Glutamatergic neuron (in vitro differentiated cells): ENCODE results near the gene HMGA1. TPM values are rescaled to one million over a fixed set of nuclear protein-coding genes. Genes with fewer than 3 reads are reported as not detected.
"Not testable (repeated sequence)": the region's sequence is repeated elsewhere in the genome, so short reads cannot be mapped to it uniquely, and the experiment has no call there.

Experiments used
- DNase-seq: peaks from one replicate; pipeline ENCODE4 v3.0.0; 2022
- H3K27ac Mint-ChIP-seq: one replicate; pipeline ENCODE4 v1.8.0; 2020; ENCODE audit warnings: mild to moderate bottlenecking, mixed read lengths, inconsistent platforms; ENCODE audit not compliant: unreplicated experiment
- H3K27me3 Mint-ChIP-seq: one replicate; pipeline ENCODE4 v1.8.0; 2020; ENCODE audit warnings: mild to moderate bottlenecking, moderate library complexity, mixed read lengths, inconsistent platforms; ENCODE audit not compliant: unreplicated experiment
- H3K36me3 Mint-ChIP-seq: one replicate; pipeline ENCODE4 v1.8.0; 2020; ENCODE audit warnings: mild to moderate bottlenecking, mixed read lengths, inconsistent platforms; ENCODE audit not compliant: unreplicated experiment
- H3K4me1 Mint-ChIP-seq: one replicate; pipeline ENCODE4 v1.8.0; 2020; ENCODE audit warnings: mild to moderate bottlenecking, low read depth, mixed read lengths, inconsistent platforms; ENCODE audit not compliant: unreplicated experiment
- H3K4me3 Mint-ChIP-seq: one replicate; pipeline ENCODE4 v1.8.0; 2020; ENCODE audit warnings: mild to moderate bottlenecking, mixed read lengths, inconsistent platforms; ENCODE audit not compliant: unreplicated experiment
- H3K9me3 Mint-ChIP-seq: one replicate; pipeline ENCODE4 v1.8.0; 2020; ENCODE audit warnings: mild to moderate bottlenecking, moderate library complexity, mixed read lengths, inconsistent platforms; ENCODE audit not compliant: unreplicated experiment
- total RNA-seq: library from RNA; stranded (reverse); fragmentation: NEBNext Ultra II Directional; extraction: Animal tissue kit (Norgen Biotek cat#: 25700); gene quantifications from one replicate; pipeline ENCODE4 v1.2.1, GENCODE V29; 2021; ENCODE audit not compliant: unreplicated experiment
- TF ChIP-seq, protein P1 (sequence below): fragments of 200-600 bp; sonication (generic); IDR thresholded peaks from one replicate; pipeline ENCODE4 v1.5.0; 2021; ENCODE audit not compliant: partially characterized antibody, unreplicated experiment

HMGA1 gene
- total RNA-seq, 1 donor from 2014 or later = 322 TPM

- Mint-ChIP-seq H3K27me3 (peaks cover 14% of the 10 kb centered on the region), H3K4me1 (peaks cover 24% of the 10 kb centered on the region), H3K36me3 (no peaks in the 10 kb centered on the region), H3K4me3 (no peak overlapping the region), H3K9me3 (peaks cover 7% of the 10 kb centered on the region), H3K27ac (peak overlapping the region; percentile 59)
- peak; percentile 41 for DNase-seq
- TF ChIP-seq, protein P1, sequence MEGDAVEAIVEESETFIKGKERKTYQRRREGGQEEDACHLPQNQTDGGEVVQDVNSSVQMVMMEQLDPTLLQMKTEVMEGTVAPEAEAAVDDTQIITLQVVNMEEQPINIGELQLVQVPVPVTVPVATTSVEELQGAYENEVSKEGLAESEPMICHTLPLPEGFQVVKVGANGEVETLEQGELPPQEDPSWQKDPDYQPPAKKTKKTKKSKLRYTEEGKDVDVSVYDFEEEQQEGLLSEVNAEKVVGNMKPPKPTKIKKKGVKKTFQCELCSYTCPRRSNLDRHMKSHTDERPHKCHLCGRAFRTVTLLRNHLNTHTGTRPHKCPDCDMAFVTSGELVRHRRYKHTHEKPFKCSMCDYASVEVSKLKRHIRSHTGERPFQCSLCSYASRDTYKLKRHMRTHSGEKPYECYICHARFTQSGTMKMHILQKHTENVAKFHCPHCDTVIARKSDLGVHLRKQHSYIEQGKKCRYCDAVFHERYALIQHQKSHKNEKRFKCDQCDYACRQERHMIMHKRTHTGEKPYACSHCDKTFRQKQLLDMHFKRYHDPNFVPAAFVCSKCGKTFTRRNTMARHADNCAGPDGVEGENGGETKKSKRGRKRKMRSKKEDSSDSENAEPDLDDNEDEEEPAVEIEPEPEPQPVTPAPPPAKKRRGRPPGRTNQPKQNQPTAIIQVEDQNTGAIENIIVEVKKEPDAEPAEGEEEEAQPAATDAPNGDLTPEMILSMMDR = peak; percentile 8
Observed at GRCh38 chr6:34243901-34244884, 7.5 kb downstream of the HMGA1 start.

DNA sequence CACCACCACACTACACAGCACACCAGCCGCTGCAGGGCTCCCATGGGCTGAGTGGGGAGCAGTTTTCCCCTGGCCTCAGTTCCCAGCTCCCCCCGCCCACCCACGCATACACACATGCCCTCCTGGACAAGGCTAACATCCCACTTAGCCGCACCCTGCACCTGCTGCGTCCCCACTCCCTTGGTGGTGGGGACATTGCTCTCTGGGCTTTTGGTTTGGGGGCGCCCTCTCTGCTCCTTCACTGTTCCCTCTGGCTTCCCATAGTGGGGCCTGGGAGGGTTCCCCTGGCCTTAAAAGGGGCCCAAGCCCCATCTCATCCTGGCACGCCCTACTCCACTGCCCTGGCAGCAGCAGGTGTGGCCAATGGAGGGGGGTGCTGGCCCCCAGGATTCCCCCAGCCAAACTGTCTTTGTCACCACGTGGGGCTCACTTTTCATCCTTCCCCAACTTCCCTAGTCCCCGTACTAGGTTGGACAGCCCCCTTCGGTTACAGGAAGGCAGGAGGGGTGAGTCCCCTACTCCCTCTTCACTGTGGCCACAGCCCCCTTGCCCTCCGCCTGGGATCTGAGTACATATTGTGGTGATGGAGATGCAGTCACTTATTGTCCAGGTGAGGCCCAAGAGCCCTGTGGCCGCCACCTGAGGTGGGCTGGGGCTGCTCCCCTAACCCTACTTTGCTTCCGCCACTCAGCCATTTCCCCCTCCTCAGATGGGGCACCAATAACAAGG is 8.5 kb downstream of the HMGA1 start:
- Mint-ChIP-seq H3K27ac (peak overlapping the region; percentile 94), H3K4me1 (peaks cover 18% of the 10 kb centered on the region), H3K27me3 (peaks cover 14% of the 10 kb centered on the region)
- not testable (repeated sequence) for H3K36me3 Mint-ChIP-seq, DNase-seq, H3K9me3 Mint-ChIP-seq, H3K4me3 Mint-ChIP-seq

DNA sequence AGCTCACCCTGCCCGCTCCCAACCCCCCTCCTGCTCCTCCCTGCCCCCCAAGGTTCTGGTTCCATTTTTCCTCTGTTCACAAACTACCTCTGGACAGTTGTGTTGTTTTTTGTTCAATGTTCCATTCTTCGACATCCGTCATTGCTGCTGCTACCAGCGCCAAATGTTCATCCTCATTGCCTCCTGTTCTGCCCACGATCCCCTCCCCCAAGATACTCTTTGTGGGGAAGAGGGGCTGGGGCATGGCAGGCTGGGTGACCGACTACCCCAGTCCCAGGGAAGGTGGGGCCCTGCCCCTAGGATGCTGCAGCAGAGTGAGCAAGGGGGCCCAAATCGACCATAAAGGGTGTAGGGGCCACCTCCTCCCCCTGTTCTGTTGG is 9.1 kb downstream of the HMGA1 start:
- H3K4me3 Mint-ChIP-seq = peak overlapping the region; percentile 56
- peaks cover 14% of the 10 kb centered on the region for H3K27me3 Mint-ChIP-seq
- H3K9me3 Mint-ChIP-seq, H3K36me3 Mint-ChIP-seq, DNase-seq: not testable (repeated sequence)
- H3K27ac Mint-ChIP-seq = peak overlapping the region; percentile 94
- H3K4me1 Mint-ChIP-seq = peaks cover 18% of the 10 kb centered on the region

- DNase-seq = no peak
- Mint-ChIP-seq H3K4me3 (peak overlapping the region; percentile 68), H3K4me1 (peaks cover 18% of the 10 kb centered on the region), H3K27me3 (peaks cover 14% of the 10 kb centered on the region), H3K36me3 (no peaks in the 10 kb centered on the region), H3K27ac (peak overlapping the region; percentile 94), H3K9me3 (peaks cover 11% of the 10 kb centered on the region)
- TF ChIP-seq, protein P1 = no peak
Observed at GRCh38 chr6:34246249-34246562, 9.5 kb downstream of the HMGA1 start.

DNA sequence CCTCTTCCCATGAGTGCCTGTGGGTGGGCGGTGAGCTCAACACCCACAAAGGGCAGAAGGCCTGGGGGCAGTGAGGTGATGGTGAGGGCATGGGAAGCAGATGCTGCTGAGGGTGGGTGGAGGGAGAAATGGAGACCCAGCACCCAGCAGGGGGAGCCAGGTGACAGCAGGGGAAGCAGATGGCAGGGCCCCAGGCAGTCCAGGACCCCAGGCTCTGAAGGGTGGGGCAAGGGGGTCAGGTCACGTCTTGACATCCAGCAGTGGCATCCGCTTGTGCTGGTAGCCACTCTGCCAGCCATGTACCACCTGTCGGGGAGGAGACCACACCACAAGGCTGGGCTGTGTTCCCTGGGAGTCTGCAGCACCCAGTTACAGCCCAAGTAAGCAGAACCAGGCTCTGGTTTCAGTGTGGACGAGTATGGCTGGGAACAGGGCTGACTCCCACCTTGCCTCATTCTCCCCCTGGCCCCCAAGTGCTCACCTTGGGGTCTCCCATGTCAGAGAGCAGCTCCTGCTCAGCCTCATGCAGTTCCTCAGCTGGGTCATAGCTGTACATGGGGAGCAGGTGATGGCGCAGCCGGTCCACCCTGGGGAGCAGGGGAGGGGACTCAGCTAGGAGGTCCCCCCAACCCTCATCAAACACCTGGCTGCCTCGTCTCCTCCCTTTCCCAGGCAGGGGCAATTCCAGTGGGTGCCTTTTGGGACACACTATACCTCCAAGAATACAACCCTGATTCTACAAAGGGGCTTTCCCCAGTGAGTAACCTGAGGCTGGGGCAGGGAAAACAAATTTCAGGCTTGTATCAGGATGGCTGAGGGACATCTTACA is 10.1 kb downstream of the HMGA1 start:
- Mint-ChIP-seq H3K36me3 (no peaks in the 10 kb centered on the region), H3K9me3 (peaks cover 12% of the 10 kb centered on the region), H3K4me3 (peak overlapping the region; percentile 68), H3K27me3 (peaks cover 14% of the 10 kb centered on the region), H3K27ac (peak overlapping the region; percentile 94), H3K4me1 (peaks cover 18% of the 10 kb centered on the region)
- peak; percentile 67 for DNase-seq
- TF ChIP-seq, protein P1 = peak; percentile 45
